Glutamatergic neuron (in vitro differentiated cells): Measurements from ENCODE around the gene NF1. TPM values are rescaled to one million over a fixed set of nuclear protein-coding genes. Genes with fewer than 3 reads are reported as not detected.

Source experiments
- DNase-seq: peaks from one replicate; pipeline ENCODE4 v3.0.0; 2022
- H3K27ac Mint-ChIP-seq: one replicate; pipeline ENCODE4 v1.8.0; 2020; ENCODE audit warnings: mild to moderate bottlenecking, mixed read lengths, inconsistent platforms; ENCODE audit not compliant: unreplicated experiment
- H3K27me3 Mint-ChIP-seq: one replicate; pipeline ENCODE4 v1.8.0; 2020; ENCODE audit warnings: mild to moderate bottlenecking, moderate library complexity, mixed read lengths, inconsistent platforms; ENCODE audit not compliant: unreplicated experiment
- H3K36me3 Mint-ChIP-seq: one replicate; pipeline ENCODE4 v1.8.0; 2020; ENCODE audit warnings: mild to moderate bottlenecking, mixed read lengths, inconsistent platforms; ENCODE audit not compliant: unreplicated experiment
- H3K4me1 Mint-ChIP-seq: one replicate; pipeline ENCODE4 v1.8.0; 2020; ENCODE audit warnings: mild to moderate bottlenecking, low read depth, mixed read lengths, inconsistent platforms; ENCODE audit not compliant: unreplicated experiment
- H3K4me3 Mint-ChIP-seq: one replicate; pipeline ENCODE4 v1.8.0; 2020; ENCODE audit warnings: mild to moderate bottlenecking, mixed read lengths, inconsistent platforms; ENCODE audit not compliant: unreplicated experiment
- H3K9me3 Mint-ChIP-seq: one replicate; pipeline ENCODE4 v1.8.0; 2020; ENCODE audit warnings: mild to moderate bottlenecking, moderate library complexity, mixed read lengths, inconsistent platforms; ENCODE audit not compliant: unreplicated experiment
- CTCF ChIP-seq: fragments of 200-600 bp; sonication (generic); IDR thresholded peaks from one replicate; pipeline ENCODE4 v1.5.0; 2021; ENCODE audit not compliant: partially characterized antibody, unreplicated experiment
- total RNA-seq: library from RNA; stranded (reverse); fragmentation: NEBNext Ultra II Directional; extraction: Animal tissue kit (Norgen Biotek cat#: 25700); gene quantifications from one replicate; pipeline ENCODE4 v1.2.1, GENCODE V29; 2021; ENCODE audit not compliant: unreplicated experiment

NF1 gene
- total RNA-seq, 1 donor from 2014 or later: 87.6 TPM

DNA sequence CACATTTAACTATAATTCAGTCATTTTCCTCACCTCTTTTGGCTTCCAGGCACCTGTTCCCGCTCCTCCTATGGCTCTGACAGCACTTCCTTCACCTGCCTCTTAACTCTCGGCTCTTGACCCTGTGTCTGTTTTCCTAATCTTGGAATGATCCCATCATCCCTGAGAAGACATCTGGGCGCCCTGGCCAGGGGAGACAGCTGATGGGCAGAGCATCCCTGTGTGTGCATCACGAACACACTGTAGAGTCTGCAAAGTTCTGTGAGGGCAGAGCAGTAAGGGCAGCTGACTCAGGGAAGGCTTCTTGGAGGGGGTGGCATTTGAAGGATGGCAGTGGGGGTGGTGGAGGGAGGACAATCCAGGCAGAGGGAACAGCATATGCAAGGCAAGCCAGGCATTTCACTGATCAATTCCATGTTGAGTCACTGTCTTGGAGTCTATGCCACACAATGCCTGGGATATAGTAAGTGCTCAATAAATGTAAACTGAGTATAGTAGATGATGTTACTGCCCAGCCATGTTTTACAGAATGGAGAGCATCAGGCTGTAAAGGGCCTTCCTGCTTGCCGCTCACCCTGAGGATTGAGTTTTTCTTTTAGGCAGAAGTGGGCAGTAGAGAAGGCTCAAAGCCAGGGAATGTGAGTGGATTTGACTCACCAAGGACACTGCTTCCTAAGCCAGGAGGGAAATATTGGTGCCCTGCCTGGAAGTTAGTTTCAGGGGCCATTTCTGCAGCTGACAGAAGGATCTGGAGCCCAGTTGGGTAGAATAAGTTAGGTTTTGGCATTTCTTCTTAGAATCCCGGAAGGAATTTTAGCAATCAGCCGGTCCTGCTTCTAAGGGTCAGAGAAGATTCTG lies 290.9 kb downstream of the NF1 start:
- no peak overlapping the region for H3K27ac Mint-ChIP-seq
- peaks cover 4% of the 10 kb centered on the region for H3K27me3 Mint-ChIP-seq
- no peak overlapping the region for H3K4me3 Mint-ChIP-seq
- no peaks in the 10 kb centered on the region for H3K36me3 Mint-ChIP-seq
- no peak for TF ChIP-seq CTCF
- no peak for DNase-seq
- peaks cover 5% of the 10 kb centered on the region for H3K4me1 Mint-ChIP-seq
- H3K9me3 Mint-ChIP-seq: peaks cover 3% of the 10 kb centered on the region

DNA sequence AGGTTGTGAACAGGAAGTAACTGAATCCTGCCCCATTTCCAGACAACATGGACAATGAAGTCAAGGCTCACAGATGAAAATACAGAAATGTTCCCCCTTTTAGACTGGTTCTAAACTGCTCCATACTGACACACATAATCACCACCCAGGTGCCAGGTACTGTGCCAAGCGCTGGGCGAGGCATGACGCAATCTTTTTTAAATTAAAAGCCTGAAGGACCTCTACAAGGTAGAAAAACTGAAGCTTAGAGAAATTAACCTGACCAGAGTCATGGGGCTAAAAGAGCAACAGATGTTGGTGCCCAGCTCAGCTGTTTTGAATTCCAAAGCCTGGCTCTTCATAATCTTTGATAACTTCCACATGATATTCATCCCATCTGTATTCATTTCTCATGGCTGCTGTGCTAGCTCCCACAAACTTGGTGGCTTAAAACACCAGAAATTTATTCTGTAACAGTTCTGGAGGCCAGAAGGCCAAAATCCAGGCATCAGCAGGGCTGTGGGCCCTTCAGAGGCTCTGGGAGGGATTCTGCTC lies 291.8 kb downstream of the NF1 start:
- Mint-ChIP-seq H3K36me3 (no peaks in the 10 kb centered on the region), H3K27ac (no peak overlapping the region), H3K4me3 (no peak overlapping the region), H3K27me3 (peaks cover 4% of the 10 kb centered on the region), H3K4me1 (peaks cover 5% of the 10 kb centered on the region), H3K9me3 (peaks cover 3% of the 10 kb centered on the region)
- no peak for TF ChIP-seq CTCF
- no peak for DNase-seq

DNA sequence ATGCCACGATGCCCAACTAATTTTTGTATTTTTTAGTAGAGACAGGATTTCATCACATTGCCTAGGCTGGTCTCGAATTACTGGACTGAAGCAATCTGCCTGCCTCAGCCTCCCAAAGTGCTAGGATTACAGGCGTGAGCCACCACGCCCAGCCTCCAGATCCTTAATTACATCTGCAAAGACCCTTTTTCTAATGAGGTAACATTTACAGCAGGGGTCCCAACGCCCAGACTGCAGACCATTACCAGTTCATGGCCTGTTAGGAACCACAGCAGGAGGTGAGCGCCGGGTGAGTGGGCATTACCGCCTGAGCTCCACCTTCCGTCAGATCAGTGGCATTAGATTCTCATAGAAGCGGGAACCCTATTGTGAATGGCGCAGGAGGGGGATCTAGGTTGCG lies 292.7 kb downstream of the NF1 start:
- Mint-ChIP-seq H3K4me3 (no peak overlapping the region), H3K36me3 (no peaks in the 10 kb centered on the region), H3K27me3 (peaks cover 4% of the 10 kb centered on the region), H3K27ac (no peak overlapping the region), H3K4me1 (peaks cover 5% of the 10 kb centered on the region), H3K9me3 (peaks cover 3% of the 10 kb centered on the region)
- no peak for DNase-seq
- no peak for TF ChIP-seq CTCF

- Mint-ChIP-seq H3K9me3 (peaks cover 3% of the 10 kb centered on the region), H3K36me3 (no peaks in the 10 kb centered on the region), H3K4me1 (peaks cover 7% of the 10 kb centered on the region), H3K27ac (no peak overlapping the region), H3K4me3 (no peak overlapping the region), H3K27me3 (peaks cover 4% of the 10 kb centered on the region)
- DNase-seq: no peak
- TF ChIP-seq CTCF: no peak
Measured at GRCh38 chr17:31388351-31388750, 293.6 kb downstream of the NF1 start.
